DOHH2 (cell line): Measurements from ENCODE around the gene HIC1.

Experiments used
- H3F3A ChIP-seq: fragments of 200-600 bp; sonication (generic), shearing (Covaris generic); 2 replicates; pipeline ENCODE4 v1.6.0; 2016; ENCODE audit warnings: antibody characterized with exemption, mild to moderate bottlenecking; ENCODE audit not compliant: control insufficient read depth, insufficient read depth
- H3K27ac ChIP-seq: fragments of 200-600 bp; sonication (generic); 2 replicates; pipeline ENCODE4 v1.5.1; 2014; ENCODE audit warnings: low read depth, mild to moderate bottlenecking, low read length, moderate library complexity
- H3K27me3 ChIP-seq: fragments of 200-600 bp; sonication (generic); 2 replicates; pipeline ENCODE4 v1.6.1; 2014; ENCODE audit warnings: mild to moderate bottlenecking, low read length, mixed read lengths; ENCODE audit not compliant: control insufficient read depth
- H3K36me3 ChIP-seq: fragments of 200-600 bp; sonication (generic); 2 replicates; pipeline ENCODE4 v1.6.1; 2014; ENCODE audit warnings: mild to moderate bottlenecking, low read length, moderate library complexity, mixed read lengths; ENCODE audit not compliant: control insufficient read depth
- H3K4me1 ChIP-seq: fragments of 200-600 bp; sonication (generic); 2 replicates; pipeline ENCODE4 v1.6.1; 2014; ENCODE audit warnings: mild to moderate bottlenecking, low read length, mixed read lengths; ENCODE audit not compliant: control insufficient read depth
- H3K4me2 ChIP-seq: fragments of 200-600 bp; sonication (generic); 2 replicates; pipeline ENCODE4 v1.6.0; 2014; ENCODE audit warnings: mild to moderate bottlenecking, low read length, moderate library complexity
- H3K4me3 ChIP-seq: fragments of 200-600 bp; sonication (generic); 2 replicates; pipeline ENCODE4 v1.5.1; 2014; ENCODE audit warnings: mild to moderate bottlenecking, low read length, mixed read lengths
- H3K79me2 ChIP-seq: fragments of 200-600 bp; sonication (generic); 2 replicates; pipeline ENCODE4 v1.6.1; 2014; ENCODE audit warnings: mild to moderate bottlenecking, low read length, mixed read lengths; ENCODE audit not compliant: control insufficient read depth
- H3K9me2 ChIP-seq: fragments of 200-600 bp; sonication (generic); replicated peaks from 2 replicates; pipeline ENCODE4 v1.6.1; 2014; ENCODE audit warnings: mild to moderate bottlenecking, low read length, mixed read lengths; ENCODE audit not compliant: control insufficient read depth
- H3K9me3 ChIP-seq: fragments of 200-600 bp; sonication (generic); 2 replicates; pipeline ENCODE4 v1.6.1; 2014; ENCODE audit warnings: antibody characterized with exemption, low read length, mixed read lengths; ENCODE audit not compliant: control insufficient read depth, insufficient read depth
- H4K20me1 ChIP-seq: fragments of 200-600 bp; sonication (generic); 2 replicates; pipeline ENCODE4 v1.6.0; 2014; ENCODE audit warnings: low read depth, mild to moderate bottlenecking, antibody characterized with exemption, low read length, moderate library complexity; ENCODE audit not compliant: control insufficient read depth, insufficient read depth
- EZH2phosphoT487 ChIP-seq: fragments of 200-600 bp; sonication (generic); IDR thresholded peaks from 2 replicates; pipeline ENCODE4 v1.6.1; 2017; ENCODE audit warnings: borderline replicate concordance, mild to moderate bottlenecking, antibody characterized with exemption, low read length, moderate library complexity, mixed read lengths
- TF ChIP-seq, protein P1 (sequence below): fragments of 200-600 bp; sonication (generic); IDR thresholded peaks from one replicate; pipeline ENCODE4 v1.5.1; 2014; ENCODE audit warnings: antibody characterized with exemption, mild to moderate bottlenecking, low read depth, low read length; ENCODE audit not compliant: poor library complexity, severe bottlenecking

HIC1 gene

DNA sequence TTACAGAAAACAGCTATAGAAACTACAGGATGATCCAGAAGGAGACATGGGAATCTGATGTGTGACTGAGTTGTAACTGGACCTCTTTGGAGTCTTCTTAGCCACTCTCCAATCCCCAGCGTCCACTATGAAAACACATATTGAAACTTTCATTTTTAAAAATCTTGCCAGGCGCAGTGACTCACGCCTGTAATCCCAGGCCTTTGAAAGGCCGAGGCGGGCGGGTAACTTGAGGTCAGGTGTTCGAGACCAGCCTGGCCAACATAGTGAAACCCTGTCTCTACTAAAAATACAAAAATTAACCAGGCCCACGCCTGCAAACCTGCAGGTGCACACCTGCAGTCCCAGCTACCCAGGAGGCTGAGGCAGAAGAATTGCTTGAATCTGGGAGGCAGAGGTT, 53.3 kb downstream of the HIC1 start:
- peaks cover 17% of the 10 kb centered on the region for H3K4me1 ChIP-seq
- H4K20me1 ChIP-seq = no peaks in the 10 kb centered on the region
- TF ChIP-seq EZH2phosphoT487 = no peak
- TF ChIP-seq, protein P1, sequence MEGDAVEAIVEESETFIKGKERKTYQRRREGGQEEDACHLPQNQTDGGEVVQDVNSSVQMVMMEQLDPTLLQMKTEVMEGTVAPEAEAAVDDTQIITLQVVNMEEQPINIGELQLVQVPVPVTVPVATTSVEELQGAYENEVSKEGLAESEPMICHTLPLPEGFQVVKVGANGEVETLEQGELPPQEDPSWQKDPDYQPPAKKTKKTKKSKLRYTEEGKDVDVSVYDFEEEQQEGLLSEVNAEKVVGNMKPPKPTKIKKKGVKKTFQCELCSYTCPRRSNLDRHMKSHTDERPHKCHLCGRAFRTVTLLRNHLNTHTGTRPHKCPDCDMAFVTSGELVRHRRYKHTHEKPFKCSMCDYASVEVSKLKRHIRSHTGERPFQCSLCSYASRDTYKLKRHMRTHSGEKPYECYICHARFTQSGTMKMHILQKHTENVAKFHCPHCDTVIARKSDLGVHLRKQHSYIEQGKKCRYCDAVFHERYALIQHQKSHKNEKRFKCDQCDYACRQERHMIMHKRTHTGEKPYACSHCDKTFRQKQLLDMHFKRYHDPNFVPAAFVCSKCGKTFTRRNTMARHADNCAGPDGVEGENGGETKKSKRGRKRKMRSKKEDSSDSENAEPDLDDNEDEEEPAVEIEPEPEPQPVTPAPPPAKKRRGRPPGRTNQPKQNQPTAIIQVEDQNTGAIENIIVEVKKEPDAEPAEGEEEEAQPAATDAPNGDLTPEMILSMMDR = no peak
- no peak overlapping the region for H3K27ac ChIP-seq
- H3K4me3 ChIP-seq = no peak overlapping the region
- H3K27me3 ChIP-seq = no peaks in the 10 kb centered on the region
- no peaks in the 10 kb centered on the region for H3K9me3 ChIP-seq
- no peaks in the 10 kb centered on the region for H3K9me2 ChIP-seq
- H3K79me2 ChIP-seq = no peaks in the 10 kb centered on the region
- no peaks in the 10 kb centered on the region for H3K36me3 ChIP-seq
- H3K4me2 ChIP-seq = 0 out of 2 replicates have a peak overlapping the region, but pooled peaks have one; percentile 0
- no peaks in the 10 kb centered on the region for H3F3A ChIP-seq

DNA sequence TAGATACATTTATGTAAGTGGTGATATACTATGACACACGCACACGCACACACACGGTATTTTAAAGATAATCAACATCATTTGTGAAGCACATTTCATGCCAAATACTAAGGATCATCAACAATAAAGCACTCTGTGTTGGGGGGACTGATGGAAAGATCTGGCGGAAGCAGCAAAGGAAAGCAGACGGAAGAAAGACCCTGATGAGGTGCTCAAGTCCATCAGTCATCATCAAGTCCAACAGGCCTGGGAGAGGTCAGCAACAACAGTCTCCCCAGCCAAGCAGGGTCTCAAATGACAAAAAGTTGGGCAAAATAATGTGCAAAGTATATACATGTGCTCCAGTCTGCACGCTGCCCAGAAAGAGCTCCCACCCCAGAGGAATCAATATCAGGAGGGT, 55.5 kb downstream of the HIC1 start:
- Histone ChIP-seq H3K9me3 (no peaks in the 10 kb centered on the region), H3K4me3 (no peak overlapping the region), H3K4me1 (peaks cover 17% of the 10 kb centered on the region), H3K4me2 (no peak overlapping the region), H3K79me2 (no peaks in the 10 kb centered on the region), H3K27ac (no peak overlapping the region), H3K36me3 (no peaks in the 10 kb centered on the region), H3K9me2 (no peaks in the 10 kb centered on the region), H4K20me1 (no peaks in the 10 kb centered on the region), H3K27me3 (no peaks in the 10 kb centered on the region), H3F3A (no peaks in the 10 kb centered on the region)
- TF ChIP-seq, protein P1 = no peak
- TF ChIP-seq EZH2phosphoT487 = no peak

DNA sequence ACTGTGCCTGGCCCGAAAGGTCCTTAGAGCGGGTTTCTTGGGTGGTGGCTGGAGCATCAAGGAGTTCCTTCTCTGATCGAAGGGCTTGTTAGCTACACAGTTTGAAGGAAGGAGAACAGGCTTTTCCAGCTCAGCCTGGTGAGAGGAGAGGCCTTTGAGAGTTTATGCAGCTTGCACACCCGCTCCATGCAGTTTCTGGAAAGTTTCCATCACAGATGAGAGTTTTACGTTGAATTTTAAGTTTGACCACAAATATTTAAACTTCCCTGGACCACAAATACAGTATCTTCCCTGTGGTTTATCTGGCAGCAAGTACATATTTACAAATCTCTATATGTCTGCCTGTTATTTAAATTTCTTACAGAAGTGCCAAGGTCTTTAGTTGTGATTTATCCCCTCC, 56.8 kb downstream of the HIC1 start:
- Histone ChIP-seq H3K4me3 (no peak overlapping the region), H3K36me3 (no peaks in the 10 kb centered on the region), H3F3A (no peaks in the 10 kb centered on the region), H3K4me1 (peaks cover 17% of the 10 kb centered on the region), H3K27ac (no peak overlapping the region), H3K9me2 (no peaks in the 10 kb centered on the region), H3K4me2 (no peak overlapping the region), H3K27me3 (no peaks in the 10 kb centered on the region), H3K79me2 (no peaks in the 10 kb centered on the region), H4K20me1 (no peaks in the 10 kb centered on the region), H3K9me3 (no peaks in the 10 kb centered on the region)
- no peak for TF ChIP-seq EZH2phosphoT487
- TF ChIP-seq, protein P1 = no peak
